OCI-M2 (cell line): Measurements from ENCODE around the gene MLH3.

ENCODE experiments used
- DNase-seq: peaks from one replicate; lab custom pipeline; 2025; ENCODE audit not compliant: unreplicated experiment; lab: John Stamatoyannopoulos, UW

MLH3 gene

DNA sequence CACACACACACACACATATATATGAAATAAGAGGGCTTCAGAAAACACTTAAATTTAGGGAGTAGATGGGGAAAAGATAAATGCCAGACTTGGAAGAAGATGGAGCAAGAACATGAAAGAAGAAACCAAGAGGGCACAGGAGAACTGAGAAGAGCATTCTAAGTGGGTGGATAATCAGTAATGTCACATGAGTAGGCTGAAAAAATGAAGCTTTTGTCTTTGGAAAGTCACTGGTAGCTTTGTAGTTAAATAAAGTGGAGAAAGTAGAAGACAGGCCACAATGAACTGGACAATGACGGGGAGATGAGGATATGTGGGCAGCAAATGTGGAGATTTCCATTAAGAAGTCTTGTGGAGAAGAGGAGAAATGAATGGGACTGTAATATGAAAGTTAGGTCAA, 15.9 kb upstream of the MLH3 start:
- no peak for DNase-seq

DNA sequence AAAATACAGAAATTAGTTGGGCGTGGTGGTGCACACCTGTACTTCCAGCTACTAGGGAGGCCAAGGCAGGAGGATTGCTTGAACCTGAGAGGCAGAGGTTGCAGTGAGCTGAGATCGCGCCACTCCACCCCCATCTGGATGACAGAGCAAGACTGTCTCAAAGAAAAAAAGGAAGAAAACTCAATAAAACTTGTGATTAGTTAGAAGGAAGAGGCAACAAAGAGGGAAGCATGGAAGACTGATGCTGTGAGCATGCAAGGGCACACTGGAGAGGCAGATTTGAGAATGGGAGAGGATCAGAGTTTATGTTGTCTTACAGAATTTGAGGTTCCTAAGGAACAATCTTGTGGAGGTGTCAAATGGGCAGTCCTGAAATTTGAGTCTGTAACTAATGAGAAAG, 15.4 kb upstream of the MLH3 start:
- DNase-seq, result no peak

DNA sequence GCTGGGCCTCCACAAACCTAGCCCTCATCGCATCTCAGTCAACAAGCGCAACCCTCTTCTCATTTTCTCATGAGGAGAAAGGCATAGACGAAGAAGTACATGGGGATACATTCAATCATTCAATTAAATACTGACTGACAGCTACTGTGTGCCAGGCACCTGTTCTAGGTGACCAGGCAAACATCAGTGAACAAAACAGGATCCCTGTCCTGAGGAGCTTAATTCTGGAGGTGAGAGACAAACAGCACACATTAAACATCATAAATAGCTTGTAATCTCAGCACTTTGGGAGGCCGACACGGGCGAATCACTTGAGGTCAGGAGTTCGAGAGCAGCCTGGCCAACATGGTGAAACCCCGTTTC, 12.9 kb upstream of the MLH3 start:
- no peak for DNase-seq

DNA sequence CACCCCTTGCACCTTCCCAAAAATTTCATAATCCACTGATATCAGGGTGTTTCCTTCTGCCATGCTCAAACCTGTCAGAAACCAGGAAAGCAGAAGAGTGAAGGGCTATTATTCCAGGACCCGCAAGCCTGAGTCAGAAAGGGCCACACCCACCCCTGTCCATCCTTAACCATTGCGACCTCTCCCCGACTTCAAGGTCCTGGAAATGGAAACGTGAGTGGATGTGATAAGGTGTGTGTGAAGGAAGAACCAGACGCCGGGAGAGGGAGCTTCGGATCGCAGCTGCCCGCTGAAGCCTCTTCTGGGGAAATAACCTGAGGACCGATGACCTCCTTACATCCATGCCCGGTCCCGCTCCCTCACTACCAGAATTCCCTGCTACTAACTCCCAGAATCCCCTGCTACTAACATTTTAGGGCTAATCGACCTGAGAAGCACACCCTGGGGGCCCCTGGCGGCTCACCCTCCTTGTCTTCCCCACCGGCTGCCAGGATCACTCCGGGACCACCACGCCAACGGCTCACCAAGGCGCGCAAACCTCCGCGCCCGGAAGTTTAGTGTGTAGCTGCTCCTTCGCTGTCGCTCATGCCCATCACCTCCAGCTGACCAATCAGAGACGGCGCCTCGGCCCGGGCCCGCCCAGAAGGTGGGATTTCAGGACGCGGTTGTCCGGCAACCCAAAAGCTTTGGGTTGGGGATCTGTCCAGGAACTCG, 12.4 kb upstream of the MLH3 start, which contains the start of gene ACYP1:
Gene ACYP1, minus strand, starts transcription at position 534 of the 714 bp plus-strand sequence. Its CDS starts 471 bp downstream, at position 63.
- DNase-seq, result peak; percentile 78

DNA sequence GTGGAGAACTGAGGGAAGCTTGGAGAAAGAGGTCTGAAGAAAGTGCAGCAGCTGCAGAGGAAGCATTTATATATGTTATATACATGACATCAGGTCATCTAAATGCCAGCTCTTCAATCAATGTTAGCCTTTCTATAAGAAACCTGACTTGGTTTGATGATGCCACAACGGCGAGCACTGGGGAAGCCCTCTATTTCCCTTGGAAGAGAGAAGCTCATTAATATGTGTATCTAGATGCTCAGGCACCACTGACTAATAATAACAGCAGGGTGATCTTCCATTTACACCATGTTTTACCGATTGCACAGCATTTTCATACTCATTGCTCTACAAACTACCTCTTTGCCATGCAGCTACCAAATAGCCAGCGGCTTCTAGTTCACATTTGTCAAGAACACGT, 11.7 kb upstream of the MLH3 start:
- no peak for DNase-seq

DNA sequence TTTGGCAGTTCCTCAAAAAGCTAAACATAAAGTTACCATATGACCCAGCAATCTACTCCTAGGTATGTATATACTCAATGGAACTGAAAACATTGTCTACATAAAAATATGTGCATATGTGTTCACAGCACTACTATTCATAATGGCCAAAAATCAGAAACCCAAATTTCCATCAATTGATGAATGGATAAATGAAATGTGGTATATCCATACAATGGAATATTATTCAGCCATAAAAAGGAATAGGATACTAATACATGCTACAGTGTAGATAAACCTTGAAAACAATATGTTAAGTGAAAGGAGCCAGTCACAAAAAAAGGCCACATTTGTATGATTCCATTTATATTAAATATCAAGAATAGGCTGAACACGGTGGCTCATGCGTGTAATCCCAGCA, 9.2 kb upstream of the MLH3 start:
- DNase-seq, result no peak

DNA sequence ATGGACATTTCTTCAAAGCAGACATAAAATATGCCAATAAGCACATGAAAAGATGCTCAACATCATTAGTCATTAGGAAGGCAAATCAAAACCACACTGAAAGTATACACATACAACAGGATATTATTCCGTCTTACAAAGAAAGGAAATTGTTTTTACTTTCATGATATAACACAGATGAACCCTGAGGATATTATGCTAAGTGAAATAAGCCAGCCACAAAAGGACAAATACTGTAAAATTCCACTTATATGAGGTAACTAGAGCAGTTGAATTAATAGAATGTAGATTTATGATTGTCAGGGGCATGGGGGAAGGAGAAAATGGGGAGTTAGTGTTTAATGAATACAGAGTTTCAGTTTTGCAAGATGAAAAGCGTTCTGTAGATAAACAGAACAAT, 8.4 kb upstream of the MLH3 start:
- DNase-seq, result no peak

DNA sequence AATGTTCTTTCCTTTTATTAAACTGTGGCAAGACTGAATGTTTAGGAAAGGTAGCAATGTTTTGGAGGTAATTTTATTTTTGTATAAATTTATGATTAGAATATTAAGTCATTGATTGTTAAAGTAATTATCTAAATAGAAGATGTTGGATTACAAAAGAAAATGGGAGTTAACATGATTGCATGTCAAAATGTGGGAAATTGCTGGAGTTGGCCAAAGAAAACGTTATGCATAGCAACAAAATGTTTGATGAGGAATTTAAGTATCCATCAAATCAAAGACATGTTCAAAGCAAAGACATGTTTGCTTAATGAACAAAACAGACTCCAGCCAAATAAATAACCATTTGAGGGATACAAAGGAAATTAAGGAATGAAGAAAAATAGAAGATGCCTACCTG, 3.2 kb upstream of the MLH3 start:
- DNase-seq, result no peak

DNA sequence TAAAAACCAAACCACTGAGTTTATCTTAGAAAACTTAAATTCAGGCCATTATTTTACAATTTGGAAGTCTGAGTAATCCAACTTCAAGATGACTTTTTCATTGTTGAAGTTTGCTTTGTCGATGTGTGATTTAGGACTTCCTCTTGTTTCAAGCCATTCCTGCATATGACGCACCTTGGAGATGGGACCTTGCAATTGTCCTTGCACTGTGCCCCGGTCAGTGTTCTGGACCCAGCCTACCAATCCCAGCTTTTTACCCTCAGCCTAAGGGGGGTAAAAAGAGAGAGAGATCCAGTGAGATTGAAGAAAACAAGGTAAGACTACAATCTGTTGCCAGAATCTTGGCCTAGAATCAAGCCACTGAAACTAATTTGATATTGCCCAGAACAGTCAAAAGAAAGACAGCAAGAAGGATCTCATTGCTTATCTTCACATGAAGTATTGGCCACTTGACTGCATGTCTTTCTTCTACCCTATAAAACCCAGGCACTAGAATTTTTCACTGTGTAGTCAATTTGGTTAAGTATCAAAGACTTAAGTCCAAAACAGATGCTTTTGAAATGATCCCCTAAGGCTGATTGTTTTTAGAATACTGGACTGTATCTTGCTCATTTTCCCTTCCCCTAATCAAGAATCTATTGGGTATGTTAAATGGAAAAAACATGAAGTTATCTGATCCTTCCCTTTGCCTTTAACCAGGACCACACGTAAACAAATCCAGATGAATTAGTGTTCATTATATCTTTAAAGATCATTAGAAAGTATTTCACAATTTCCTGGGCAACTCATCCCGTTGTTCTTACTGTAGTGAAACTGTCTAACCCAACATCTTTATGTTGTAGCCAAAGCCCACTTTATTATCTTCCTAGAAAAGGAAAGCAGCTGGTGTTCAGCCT, 2.4 kb upstream of the MLH3 start:
- no peak for DNase-seq

DNA sequence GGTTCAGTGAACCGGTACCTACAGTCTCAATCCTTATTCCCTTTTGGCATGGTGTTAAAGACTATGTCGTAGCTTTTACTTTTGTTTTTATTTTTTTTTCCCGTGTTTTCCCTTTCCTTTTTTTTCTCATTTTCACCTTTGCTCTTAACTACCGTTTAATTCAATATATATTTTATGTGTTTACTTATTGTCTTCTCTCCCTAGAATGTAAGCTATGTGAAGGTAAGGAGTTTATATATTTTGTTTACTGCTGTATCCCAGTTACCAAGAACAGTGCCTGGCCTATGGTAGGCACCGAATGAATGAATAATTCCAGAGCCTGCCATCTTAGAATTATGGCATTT, 261 bp upstream of the MLH3 start:
- no peak for DNase-seq

DNA sequence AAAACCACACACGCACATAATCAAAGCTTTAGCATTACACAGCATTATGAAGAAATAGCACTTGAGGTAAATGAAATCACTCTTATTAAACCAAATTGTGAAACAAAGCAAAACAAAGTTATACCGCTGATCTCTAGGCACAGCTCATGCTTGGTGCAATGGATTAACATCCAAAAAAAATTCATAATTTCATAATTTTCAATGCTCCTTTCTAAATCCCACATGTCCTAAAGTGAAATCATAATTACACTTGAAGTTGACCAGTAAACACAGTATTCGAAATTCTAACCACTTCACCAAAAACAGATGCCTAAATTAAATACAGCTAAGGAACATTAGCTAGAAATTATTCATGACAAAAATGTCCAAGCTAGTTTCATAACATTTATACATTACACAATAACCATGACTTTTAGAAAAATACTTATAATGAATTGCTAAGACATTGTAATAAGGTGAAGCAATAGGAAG, 1.5 kb downstream of the MLH3 start:
- DNase-seq, result no peak

DNA sequence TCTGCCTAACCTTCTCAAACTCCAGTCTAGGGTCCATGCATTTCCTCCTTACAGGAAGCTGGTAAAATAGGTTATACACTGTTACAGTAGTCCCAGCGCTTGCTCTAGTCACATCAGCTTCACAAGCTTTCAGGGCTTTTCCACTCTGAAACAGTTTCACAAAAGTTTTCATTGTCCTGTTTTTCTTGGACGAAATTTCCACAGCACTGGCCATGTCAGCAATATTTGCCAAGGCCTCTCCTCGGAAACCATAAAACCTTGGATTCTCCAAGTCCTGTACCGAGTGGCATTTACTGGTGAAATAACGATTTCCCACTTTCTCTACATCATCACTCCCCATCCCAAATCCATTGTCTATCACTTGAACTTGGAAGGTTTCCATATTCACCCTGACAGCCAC, 2.1 kb downstream of the MLH3 start:
- no peak for DNase-seq

DNA sequence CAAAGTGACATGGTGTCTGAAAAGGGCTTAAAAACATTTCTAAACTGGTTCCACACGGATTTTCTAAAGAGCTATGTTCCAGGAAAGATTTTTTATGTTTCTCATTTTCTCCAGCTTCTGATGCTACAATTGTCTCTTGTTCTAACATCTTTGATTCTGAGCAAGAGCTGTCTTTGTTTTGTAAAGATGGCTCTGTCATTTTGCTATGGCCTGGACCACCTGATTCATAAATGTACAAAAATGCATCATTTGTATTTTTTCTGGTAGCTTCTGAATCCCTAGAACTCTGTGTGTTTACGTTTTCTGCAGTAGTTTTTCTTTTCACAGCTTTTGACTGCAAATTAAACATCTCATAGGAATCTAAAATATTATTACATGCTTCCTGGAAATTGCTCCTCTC, 3.2 kb downstream of the MLH3 start:
- DNase-seq, result no peak

DNA sequence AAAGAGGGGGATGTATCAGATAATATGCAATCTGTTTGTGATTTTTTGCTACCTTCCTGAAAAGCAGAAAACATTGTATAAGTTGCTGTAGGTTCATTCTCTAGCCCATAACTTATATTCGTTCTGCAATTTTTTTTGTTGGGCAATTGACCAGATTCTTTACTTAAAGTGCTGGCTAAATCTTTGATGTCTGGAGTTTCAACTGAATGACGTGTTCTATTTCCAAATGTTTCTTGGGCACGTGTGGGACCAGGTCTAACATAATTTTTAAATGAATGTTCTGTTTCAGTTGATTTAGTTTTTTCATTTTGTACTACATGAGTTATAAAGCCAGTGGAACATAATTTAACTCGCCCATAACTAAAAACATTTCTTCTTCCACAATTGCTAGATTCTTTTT, 3.8 kb downstream of the MLH3 start:
- DNase-seq, result no peak

DNA sequence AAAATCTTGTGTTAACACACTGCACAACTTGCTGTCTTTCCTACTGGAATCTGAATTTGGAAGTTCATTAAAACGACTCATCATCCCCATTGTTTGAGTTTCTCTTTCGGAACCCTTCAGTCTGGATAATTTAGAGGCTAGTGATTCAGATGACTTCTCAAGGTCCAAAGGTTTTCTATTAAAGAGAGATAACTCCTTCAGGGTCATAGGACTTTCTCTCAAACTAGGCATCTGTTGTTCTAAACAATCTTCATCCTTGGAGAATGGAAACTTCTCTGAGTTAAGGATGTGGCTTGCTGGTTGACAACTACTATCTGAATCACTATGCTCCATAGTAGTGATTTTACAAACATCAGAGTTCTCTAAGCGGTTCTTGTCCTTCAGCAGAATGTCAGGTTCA, 4.4 kb downstream of the MLH3 start:
- DNase-seq, result no peak

DNA sequence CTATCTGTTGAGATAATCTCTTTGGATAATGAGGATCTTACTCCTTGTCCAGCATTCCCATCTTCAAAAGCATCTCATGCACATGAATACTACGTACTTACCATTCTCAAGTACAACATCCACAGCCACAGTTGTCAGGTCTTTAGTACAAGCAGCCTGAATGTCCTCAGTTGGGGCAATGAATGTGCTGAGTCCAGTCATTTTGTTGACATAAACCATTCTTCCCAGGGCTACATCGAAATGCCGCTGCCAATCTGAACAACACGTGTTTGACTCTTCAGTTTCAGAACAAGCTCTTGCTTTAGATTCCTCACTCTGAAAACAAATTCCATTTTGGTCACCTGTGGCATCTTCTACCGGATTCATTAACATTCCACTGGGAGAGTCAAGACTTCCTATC, 5.0 kb downstream of the MLH3 start:
- DNase-seq, result no peak

DNA sequence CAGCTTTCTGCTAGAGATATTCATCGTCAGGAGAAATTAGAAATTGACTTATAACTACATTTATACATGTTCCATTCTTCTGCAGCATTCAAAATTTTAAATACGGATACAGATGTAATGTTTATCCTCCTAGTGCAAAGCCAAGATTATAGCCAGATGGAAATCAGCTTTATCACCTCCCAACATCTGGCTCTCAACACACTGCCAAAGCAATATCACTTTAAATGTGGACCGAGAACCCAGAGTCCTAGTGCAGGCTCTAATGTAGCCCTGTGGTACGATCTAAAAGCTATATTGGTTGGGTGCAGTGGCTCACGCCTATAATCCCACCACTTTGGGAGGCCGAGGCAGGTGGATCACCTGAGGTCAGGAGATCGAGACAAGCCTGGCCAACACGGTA, 6.5 kb downstream of the MLH3 start:
- no peak for DNase-seq

DNA sequence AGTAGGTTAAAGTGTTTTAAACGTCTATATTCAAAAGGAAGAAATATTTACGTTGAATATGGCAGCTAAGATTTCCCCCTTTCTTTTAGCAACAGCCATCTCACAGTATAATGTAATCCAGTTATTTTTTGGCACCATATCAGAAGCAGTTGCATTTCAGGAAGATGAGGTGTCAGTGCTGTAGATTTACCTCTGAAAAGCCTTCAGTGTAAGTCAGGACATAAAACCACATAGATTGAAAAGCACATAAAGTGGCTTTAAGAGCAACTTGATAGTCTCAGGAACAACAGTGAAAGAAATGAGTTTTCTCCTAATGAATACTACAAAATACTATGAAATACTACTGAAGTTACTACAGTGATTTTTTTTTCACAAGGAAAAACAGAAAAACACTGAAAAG, 6.9 kb downstream of the MLH3 start:
- DNase-seq, result no peak

DNA sequence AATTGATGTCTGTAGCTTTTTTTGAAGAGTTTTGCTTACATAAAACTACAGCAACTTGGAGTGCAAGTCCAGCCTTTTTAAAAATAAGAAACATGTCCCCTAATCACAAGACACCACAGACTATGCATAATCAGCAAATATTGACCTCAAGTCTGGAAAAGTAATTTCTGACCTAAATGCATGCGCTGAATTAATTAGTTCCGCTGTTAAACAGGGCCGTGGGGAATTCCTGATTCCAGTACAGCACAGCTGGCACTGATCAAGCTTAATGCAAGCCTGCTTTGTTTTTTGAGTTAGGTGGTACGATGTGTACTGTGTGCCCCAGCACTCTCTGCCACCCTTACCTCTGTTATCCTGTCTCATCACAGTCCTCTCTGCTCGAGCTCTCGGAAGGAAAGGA, 9.2 kb downstream of the MLH3 start:
- DNase-seq, result no peak

DNA sequence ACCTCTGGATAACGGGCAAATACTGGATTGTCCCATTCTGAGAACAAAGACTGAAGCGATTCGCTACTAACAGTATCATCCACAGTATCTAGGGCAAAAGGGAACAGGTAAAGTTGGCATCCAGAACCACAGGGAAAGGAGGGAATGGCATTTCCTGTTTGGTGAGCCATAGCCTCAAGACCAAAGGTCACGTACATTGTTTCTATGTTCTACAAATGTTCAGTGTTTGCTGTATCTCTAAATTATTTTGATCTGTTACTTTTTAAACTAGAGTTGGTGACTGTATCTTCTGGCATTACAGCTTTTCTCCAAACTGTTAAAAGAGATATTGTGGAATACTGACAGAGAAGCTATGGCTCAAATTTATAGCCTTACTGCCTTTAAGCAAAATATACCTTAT, 9.7 kb downstream of the MLH3 start:
- DNase-seq, result no peak

DNA sequence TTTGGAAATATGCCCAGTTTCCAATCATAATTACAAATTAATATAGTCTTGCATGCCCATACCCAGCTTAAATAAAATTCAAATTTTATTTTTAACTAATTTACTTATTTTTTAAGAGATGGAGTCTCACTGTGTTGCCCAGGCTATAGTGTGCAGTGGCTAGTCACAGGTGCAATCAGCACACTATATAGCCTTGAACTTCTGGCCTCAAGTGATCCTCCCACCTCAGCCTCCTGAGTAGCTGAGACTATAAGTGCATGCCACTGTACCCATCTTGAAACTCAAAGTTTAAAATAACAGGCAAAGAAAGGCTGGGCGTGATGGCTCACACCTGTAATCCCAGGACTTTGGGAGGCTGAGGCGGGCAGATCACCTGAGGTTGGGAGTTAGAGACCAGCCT, 10.3 kb downstream of the MLH3 start:
- no peak for DNase-seq

DNA sequence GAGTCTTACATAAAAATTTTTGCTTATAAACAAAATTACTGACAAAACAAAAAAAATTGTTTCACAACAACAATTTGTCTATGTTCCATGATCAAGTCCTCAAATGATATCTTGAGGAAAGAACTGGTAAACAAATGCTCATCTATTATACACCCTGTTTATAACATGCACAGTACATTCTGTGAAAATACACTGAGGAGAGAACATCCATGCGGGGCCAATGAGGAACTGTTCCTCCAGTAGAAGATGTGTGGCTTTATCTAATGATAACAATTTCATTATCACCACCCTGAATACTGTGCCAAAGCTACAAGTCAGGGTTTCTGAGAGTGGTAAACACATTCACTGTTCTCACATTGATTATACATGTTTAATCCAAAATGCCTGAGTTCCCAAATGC, 10.8 kb downstream of the MLH3 start:
- DNase-seq, result no peak

DNA sequence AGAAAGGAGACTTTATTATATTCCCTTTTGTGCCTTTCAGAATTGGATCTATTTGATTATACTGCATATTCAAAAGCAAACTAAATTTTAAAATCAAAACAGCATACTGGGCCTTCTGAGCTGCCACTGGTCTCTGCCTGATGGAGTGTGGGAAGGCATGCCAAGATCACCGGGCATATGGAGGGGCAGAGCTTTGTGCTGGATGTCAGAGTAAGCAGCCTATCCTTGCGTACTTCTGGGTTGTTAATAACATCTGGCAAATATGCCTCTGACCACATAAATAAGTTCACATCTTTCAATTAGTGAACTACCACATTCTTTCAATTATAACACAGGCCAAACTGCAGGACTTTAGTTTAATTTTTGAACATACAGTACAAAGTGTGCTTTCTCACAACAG, 18.3 kb downstream of the MLH3 start:
- no peak for DNase-seq
